Lower leg skin (tissue), 3 donors: ENCODE results near the gene NRXN3.

ENCODE experiments used
- POLR2A ChIP-seq, 2 donors: fragments of 450-650 bp; IDR thresholded peaks; one replicate each; pipeline ENCODE4 v1.6.1; 2016 to 2017; ENCODE audit warnings: antibody characterized with exemption in 2 of 2, mild to moderate bottlenecking in 1 of 2, moderate library complexity in 1 of 2
- TF ChIP-seq, protein P1 (sequence below), 3 donors: fragments of 450-650 bp; IDR thresholded peaks; one replicate each; pipeline ENCODE4 v1.5.1; 2016; ENCODE audit warnings: antibody characterized with exemption in 3 of 3, mild to moderate bottlenecking in 3 of 3, moderate library complexity in 2 of 3

DNA sequence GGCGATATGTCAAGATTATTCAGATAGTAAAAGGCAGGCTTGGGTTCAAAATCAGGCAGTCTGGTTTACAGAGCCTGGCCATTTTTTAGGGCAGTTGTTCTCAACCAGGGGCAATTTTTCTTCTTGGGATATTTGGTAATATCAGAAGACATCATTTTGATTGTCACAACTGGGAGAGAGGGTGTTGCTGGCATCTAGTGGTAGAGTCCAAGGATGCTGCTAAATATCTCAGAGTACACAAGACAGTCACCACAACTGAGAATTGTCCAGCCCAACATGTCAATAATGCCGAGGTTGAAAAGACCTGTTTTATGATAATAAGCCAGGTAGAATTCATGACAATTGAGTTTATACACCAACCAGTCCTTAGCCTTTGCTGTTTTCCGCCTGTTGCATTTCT lies 733.9 kb downstream of the NRXN3 start:
- TF ChIP-seq, protein P1, sequence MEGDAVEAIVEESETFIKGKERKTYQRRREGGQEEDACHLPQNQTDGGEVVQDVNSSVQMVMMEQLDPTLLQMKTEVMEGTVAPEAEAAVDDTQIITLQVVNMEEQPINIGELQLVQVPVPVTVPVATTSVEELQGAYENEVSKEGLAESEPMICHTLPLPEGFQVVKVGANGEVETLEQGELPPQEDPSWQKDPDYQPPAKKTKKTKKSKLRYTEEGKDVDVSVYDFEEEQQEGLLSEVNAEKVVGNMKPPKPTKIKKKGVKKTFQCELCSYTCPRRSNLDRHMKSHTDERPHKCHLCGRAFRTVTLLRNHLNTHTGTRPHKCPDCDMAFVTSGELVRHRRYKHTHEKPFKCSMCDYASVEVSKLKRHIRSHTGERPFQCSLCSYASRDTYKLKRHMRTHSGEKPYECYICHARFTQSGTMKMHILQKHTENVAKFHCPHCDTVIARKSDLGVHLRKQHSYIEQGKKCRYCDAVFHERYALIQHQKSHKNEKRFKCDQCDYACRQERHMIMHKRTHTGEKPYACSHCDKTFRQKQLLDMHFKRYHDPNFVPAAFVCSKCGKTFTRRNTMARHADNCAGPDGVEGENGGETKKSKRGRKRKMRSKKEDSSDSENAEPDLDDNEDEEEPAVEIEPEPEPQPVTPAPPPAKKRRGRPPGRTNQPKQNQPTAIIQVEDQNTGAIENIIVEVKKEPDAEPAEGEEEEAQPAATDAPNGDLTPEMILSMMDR (IDR thresholded peaks at IDR 0.05) = no peak
- no peak for TF ChIP-seq POLR2A (IDR thresholded peaks at IDR 0.05)
